Measurements from ENCODE around the gene LPP.
A peak's percentile ranks its signal among the peaks of the same experiment; 100 is the strongest.

Gene LPP

DNA sequence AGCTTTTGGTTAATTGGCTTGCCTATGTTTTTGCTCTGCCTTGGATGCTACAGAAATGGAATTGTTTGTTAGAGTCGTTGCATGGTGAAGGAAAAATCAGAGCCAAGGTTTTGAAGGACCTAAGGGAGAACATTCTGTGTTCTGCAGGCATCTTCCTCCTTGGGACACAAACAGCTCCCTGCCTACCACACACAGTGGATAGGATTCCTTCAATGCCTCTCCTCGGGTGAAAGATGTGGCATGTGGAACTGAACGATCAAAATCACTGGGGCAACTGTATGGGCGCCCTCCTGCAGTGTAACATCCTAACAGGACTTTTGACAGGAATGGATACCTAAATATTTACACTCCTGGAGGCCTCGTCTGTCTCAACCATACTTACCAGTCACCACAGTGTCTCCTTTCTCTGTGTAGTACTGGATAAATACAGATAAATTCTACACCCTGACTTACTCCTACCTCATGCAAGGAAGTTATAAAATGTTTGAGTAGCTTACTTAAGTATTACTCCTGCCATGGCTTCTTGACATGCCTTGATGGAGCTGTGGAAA is 100.6 kb downstream of the LPP start:
- DNase-seq = no peak

DNA sequence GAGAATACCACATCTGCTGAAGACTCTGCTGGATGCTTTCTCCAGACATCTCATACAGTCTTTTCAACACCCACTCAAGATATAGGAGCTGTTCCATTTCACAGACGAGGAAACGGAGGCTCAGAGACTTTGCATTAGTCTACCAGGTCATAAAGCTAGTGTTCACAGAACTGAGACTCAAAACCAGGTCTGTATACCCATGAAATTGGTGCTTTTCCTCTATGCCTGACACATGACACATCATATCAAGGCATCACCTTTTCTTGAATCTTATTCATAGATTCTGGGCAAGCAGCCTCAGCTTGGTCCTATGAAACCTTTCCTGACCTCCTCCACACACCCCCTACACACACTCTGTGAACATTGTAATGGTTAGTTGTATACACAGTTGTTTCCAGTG is 101.2 kb downstream of the LPP start:
- DNase-seq = no peak

DNA sequence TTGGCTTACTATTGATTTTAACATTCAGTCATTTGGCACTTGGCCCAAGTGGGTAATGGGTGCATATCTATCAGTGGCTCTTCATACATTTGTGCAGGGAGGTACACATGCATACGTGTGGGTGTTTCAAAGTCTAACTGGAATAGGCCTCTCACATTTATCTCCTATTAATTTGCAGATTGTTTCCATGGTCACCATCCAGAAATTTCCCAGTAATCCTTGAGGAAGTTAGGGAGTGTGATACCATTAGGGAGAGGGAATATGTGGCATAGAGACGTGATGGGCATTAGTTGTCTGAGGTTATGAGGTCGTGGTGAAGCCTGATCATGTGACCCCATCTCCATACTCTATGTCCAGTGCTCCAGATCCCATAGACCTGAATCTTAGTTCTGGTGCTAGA is 102.8 kb downstream of the LPP start:
- no peak for DNase-seq

DNA sequence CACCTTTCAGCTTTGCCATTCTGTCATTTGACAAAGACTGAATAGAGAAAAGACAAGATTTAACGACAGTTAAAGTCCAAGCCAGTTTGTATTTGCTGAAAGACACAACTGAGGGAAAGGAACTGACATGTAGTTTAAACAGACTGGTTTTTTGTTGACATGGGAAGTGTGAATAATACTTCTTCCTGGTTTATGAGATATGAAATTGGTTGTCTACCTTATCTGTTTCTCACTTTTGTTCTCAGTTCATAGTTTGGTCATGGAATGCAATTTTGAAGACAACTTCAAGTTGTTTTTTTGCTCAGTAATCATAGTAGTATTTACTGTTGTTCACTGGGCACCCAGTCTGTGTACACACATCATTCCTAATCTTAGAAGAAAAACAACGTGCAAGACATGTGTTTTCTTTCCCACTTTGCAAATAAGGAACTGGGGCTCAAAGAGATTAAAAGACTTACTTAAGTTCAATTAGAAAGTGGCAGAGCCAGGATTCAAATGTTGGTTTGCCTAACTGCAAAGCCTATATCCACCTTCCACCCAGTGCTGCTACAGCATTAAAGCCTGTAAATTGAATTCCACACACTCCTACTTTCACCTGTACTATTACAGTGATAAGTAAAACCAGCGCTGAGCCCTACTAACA is 103.5 kb downstream of the LPP start:
- no peak for DNase-seq

DNA sequence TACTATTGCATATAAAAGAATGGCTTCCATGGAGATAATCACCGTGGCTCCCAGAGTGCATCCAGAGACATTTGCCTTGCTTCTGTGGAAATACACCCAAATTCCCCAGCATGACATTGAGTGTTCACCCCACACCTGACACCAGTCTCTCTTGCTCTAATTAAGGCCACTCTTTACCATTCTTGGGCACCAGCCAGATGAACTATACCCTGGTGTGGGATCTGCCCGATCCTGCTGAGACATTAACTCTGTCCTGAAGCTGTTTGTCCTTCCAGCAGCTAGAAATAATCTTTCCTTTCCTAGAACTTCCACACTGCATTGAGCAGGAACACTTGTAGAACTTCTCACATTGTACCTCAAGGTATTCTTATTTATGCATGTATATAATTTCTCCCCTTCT is 105.2 kb downstream of the LPP start:
- DNase-seq = no peak

DNA sequence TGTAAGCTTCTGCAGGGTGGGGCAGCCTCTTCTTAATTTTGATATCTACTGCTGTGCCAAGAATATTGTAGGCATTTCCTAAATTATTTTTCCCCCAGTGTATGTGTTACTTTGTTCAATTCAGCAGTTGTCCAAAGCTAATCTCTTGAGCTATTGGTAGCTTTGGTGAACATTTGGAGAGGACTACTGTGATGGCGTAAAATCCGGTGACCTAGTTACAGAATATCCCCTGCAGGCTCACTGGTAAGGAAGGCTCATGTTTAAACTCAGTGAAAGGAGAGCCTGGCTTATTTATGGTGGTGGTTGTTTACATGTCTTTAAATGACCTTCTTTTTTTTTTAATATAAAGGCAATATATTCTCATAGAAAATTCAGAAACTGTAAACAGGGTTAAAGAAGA is 105.6 kb downstream of the LPP start:
- no peak for DNase-seq

DNA sequence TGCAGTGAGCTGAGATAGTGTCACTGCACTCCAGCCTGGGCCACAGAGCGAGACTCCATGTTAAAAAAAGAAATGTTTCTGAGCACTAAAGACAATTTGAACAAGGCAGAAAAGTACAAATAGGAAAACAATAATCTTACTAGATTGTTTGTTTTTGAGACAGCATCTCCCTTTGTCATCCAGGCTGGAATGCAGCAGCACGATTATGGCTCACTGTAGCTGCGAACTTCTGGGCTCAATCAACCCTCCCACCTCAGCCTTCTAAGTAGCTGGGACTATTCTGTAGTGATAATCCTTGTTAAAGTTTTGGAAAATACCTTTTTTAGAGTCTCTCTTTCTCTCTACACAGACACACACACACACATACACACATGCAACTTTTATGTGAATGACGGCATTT is 107.1 kb downstream of the LPP start:
- no peak for DNase-seq

DNA sequence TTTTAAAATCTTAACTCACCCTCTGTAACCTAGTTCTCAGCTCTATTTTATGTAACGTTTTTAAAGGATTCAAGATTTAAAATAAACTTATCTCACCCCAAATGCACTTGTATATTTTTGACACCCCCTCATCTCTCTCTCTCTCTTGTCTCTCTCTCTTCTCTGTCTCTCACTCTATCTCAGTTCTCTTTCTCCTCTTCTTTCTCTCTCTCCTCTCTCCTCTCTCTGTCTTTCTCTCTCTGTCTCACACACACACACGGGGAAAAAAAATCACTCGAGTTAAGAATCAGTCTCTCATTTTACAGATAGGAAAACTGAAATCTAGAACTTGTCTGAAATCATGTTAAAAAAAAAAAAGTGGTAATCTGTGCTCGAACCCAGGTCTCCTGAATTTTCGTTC is 108.5 kb downstream of the LPP start:
- no peak for DNase-seq

DNA sequence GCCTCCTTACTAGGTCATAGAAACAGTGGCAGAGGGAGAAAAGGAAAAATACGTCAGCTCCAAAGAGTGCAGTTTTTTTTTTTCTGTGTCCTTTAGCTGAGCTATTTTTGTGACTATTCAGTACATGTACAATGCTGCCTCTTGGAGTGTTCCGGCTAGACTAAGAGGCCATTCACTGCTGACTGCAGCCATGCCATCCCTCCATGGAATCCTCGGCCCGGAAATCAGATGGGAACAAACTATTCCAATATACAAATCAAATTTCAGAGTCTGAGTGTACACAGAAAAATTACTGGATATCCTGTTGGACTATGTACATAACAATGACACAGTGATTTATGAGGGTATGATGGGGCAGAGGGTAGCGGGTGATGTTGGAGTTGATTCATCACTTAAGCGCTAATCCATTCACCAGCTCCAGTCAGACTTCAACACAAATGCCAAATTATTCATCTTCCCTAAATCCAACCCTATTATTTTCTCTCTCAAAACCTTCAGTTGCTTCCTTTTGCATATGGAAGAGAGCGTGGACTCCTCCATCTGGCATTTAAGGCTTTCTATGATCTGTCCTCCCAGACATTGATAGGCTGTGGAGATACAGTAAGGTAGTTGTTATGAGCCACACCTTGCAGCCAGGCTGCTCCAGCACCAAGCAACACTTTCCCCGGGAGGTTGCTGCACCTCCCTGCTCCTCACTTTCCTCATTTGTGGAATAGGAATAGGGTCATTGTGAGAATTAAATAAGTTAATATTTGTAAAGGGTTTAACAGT is 109.1 kb downstream of the LPP start:
- DNase-seq = peak; percentile 82

DNA sequence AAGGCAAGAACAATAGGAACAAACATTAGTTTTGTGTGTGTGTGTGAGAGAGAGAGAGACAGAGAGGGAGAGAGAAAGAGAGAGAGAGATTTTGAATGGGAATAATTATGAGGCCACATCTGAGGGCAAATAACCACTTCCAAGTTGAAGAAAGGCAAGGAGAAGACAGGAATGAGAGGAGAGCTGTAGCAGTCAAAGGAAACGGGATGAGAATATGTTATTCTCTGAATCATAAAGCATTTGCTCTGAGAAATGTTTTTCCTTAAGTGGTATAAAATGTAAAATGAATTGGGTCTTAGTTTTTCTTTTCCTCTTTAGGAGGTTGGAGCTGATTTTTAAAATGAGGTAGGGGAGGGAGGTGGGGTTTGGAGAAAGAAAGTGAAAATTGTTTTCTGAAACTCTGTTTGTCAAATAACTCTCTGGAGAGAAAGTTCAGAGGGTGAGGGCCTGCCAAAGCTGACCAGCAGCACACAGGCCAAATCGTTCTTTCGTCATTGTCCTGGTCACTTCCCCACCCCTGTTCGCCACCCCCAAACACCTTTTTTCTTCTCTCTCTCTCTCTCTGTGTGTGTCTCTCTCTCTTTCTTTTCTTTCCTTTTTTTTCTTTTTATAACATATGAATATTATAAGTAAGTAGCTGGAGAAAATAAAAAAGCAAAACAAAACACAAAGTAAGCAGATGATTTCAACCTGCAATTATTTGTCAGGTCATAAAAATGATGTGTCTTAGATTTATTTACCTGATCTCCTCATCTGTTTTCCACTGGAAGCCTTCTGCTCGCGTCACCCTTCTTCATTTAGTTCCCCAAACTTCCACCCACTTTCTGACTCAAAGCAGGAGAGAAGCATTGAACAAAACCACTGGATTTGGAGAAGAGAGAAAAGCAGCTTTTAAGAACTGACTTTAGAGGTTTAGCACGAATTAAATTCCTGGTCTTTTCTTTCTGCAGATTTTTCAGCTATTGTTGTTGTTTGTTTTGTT is 110.6 kb downstream of the LPP start:
- DNase-seq = peak; percentile 27

DNA sequence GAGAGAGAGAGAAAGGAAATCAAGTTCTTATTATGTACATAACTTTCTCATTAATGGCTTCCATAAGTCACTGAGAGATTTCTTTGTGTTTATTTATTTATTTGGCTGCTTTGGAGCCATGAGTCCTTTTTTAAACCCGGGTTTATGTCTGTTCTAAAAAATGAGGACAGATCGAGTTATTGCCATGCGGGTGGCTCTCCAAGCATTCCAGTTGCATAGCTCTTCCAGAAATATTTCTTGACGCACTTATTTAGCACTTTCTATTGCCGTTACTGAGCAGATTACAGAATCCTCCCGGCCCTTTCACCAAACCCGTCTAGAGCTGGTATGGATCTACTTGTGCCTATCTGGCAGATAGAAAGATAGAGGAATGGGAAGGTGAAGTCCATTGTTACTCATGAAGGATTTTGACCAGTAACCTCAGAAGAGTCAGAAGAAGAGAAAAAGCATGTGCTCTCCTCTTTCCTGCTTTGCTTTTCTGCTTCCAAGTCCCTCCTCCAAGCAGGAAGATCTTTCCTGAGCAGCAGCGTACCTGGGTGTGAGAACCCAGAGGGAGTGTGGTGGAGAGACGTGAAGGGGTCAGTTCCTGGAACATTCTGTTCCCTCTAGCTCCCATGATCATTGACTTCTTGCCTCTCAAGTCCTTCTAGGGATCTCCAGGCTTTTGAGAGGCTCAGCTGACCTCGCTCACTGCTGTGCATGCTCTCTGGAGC is 112.8 kb downstream of the LPP start:
- no peak for DNase-seq

DNA sequence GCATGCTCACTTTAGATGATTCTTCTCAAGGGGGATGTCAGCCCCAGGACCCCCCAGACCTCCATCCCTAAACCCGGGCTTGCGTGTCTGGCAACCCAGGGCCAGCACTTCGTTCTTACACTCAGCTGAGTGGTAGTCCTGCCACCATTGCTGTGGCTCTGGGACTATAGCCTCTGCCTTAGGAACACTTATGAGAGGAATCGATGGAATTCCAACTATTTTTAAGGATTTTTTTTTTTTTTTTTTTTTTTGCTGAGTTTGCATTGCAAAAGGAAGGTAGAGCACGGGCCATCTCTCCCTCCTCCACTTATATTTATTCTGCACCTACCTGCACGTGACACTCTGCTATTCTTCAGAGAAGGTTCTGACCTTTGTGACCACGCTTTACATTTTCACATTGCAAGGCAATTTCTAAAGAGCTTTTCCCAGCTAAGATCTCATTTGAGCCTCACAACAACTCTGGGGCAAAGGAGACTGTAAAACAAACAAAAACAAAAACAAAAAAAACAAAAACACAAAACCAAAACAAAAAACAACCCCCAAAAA is 113.9 kb downstream of the LPP start:
- DNase-seq = no peak

DNA sequence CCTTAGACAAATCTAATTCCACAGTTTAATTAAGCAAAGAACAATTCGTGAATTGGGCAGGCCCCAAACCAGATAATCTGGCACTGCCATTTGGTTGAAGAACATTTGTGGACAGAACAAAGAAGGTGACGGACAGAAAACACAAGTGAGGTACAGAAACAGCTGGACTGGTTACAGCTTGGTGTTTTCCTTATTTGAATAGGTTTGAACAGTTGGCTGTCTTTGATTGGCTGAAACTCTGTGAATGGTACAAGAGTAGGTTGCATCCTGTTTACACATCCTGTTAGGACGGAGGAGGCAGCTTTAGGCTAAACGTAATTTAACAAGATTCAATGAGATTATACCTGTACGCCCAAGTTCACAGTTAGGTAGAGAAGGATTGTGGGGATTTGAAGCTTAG is 114.4 kb downstream of the LPP start:
- no peak for DNase-seq

DNA sequence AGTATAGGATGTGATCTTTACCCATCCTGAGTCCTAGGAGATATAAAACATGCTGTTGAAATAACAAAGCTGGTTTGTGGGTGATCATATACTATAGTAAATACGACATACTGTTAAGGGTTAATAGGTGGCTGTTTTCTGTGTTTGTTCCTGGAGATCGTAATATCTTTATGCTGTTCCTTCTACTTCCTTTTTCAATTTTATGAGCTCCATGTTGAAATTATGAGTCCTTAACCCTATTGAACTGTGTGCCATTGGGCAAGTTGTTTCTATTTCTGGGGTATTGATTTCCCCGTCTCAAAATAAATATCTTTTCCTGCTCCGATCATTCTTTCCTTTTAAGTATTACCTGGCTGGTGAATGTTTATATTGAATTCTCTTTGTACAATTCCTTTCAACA is 115.1 kb downstream of the LPP start:
- DNase-seq = no peak

DNA sequence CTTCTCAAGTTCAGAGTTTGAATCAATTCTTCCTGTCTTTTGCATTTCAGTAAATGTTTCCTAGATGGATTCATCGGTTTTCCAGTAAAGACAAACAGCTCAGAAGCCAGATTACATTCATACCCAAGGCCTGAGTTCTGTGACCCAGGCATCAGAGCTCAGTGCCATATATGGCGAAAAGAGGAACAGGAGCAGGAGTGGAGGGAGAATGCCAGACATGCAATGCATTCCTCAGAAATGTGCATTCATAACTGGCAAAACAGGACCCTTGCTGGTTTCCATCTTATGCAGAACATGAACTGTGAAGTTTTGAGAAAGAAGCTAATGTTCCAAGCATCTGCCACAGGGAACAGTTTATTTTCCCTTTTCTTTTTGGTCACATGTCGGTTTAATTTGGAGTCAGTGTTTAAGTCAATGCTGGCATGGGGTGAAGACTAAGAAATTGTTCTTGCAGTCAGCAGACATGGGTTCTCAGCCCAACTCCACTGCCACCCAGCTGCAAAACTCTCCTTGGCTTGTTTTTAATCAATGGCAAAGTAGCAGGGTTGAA is 116.5 kb downstream of the LPP start:
- DNase-seq = peak; percentile 64

DNA sequence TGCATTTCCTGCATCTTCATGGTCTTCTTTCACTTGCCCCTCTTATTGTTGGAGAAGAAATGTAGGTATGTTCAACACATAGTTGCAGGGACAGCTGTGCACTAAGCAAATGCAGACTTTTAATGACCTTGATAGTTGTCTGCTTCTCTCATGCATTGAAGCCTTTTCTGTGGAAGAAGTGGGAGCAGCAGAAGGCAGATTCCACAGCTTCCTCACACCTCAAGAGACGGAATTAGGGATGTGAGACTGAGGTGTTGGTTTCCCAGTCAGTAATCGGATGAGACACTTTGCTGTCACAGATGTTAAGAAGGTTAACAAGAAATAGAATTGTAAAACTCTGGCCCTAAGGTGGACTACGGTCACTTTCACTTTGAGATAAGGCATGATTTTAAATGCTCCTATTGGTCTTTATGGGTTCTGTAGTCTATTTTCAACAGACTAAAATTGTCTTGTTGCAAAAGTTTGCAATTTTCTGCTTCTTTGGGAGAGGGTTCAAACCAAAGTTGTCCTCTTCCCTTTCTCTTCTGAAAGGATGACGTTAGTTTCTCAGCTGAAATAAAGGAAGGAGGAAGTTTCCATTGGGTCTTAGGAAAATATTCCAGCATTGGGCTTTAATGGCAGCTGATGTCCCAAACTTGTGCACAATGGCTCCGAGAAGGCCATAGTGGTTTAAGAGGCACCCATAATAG is 117.4 kb downstream of the LPP start:
- no peak for DNase-seq

DNA sequence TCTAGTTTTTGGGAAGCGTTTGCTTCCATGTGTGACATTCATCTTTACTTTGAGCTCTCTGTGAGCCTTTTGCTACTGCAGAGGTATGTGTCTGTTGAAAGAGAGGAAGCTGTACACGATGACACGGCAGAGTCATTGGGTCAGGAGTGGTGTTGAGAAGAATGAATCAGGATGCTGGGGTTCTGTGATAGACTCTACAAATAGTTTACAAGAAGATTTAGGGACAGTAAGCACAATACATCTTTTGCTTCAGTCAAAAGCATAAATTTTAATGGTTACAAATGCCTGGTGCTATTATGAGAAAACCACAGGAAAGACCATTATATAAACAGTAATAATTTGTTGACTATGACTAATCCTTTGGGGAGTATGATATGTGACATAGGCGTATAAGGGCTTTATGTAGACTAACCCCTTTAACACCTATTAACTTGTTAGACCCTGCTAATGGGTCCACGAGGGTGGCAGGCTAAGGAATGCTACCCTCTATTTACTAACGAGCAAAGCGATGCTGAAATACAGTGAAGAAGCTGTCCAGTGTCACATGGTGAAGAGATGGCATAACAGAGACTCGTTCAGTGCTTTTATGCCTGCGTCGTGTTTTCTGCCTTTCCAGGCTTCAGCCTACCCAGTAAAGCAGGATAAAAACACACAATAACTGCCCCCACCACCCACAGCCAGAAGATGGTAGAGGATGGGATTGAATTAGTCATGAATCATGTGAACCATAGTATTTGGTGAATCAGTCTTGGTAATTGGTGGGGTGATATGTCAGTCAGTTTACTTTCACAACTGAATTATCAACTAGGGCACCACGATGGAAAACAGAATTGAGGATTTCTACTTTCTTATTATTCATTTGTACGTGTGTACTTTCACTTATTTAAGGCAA is 118.8 kb downstream of the LPP start:
- no peak for DNase-seq

DNA sequence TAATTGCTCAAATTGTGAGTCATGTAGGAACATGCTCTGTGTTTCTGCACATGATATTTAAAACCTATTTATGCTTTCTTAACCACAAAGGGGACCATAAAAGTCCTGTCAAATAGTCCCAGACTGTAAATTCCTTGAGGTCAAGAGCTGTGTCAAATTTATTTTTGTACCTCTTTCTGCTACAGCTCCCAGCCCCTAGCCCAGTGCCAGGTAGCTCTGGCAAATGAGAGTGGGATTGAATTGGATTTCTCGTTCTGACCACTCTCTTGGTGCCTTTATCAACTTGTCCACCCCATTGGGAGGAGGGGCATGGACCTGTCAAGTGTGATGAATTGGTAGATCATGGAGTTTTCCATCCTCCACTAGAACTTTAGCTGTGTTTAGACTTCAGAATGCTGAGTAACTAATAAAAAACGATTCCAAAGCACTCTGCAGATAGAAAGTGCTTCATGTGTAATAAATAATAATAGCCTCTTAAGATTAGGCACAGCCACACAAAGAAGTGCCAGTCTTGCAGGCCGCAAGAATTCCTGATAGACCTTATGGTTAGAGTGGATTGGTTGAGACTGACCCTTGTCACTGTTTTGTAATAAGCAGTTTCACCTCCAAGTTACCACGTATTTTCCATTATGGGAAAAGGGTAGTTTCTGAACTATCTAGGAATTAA is 120.4 kb downstream of the LPP start:
- DNase-seq = no peak

DNA sequence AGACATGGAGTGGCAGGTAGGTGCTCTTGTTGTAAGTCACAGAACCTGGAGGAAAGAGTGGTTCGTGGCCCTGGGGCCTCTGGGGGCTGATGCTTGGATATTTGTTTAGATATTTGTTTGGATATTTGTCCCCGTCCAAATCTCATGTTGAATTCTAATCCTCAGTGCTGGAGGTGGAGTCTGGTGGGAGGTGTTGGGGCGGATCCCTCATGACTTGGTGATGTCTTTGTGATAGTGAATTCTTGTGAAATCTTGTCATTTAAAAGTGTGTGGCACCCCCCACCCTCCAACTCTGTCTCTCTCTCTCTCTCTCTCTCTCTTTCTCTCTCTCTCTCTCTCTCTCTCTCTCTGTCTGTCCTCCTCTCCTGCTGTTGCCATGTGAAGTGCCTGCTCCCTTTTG is 122.4 kb downstream of the LPP start:
- DNase-seq = no peak

Data from midbrain (tissue), 1 donor.